Fibroblast of villous mesenchyme (primary cell): Measurements from ENCODE around the gene TSPAN11. TPM values are rescaled to one million over a fixed set of nuclear protein-coding genes. Genes with fewer than 3 reads are reported as not detected.

Source experiments
- DNase-seq: peaks from one replicate; pipeline ENCODE4 v3.0.0-alpha.2; 2010; ENCODE audit warnings: low read depth
- H3K4me3 ChIP-seq: 2 replicates; pipeline ENCODE4 v1.5.1; 2011; ENCODE audit warnings: low read depth, mild to moderate bottlenecking, low read length
- CTCF ChIP-seq: IDR thresholded peaks from 2 replicates; pipeline ENCODE4 v1.5.1; 2012; ENCODE audit warnings: low read depth, mild to moderate bottlenecking, low read length; ENCODE audit not compliant: insufficient read depth
- total RNA-seq: library from RNA; depleted of rRNA; stranded (reverse); fragments of >200 nt; gene quantifications from 2 replicates; pipeline ENCODE4 v1.2.3, GENCODE V29; 2012

Gene TSPAN11
- total RNA-seq, 1 donor = 0.43 TPM

GRCh38 chr12:30990316-30990715 is 63.8 kb downstream of the TSPAN11 start:
- no peak for DNase-seq
- H3K4me3 ChIP-seq = no peak overlapping the region
- TF ChIP-seq CTCF = no peak

GRCh38 chr12:30990776-30991175 is 64.2 kb downstream of the TSPAN11 start:
- DNase-seq = no peak
- no peak overlapping the region for H3K4me3 ChIP-seq
- TF ChIP-seq CTCF = no peak

GRCh38 chr12:30991466-30991865 is 64.9 kb downstream of the TSPAN11 start:
- DNase-seq = no peak
- H3K4me3 ChIP-seq = no peak overlapping the region
- TF ChIP-seq CTCF = no peak

GRCh38 chr12:30992381-30992780 is 65.8 kb downstream of the TSPAN11 start:
- no peak for TF ChIP-seq CTCF
- H3K4me3 ChIP-seq = no peak overlapping the region
- no peak for DNase-seq

GRCh38 chr12:30993766-30994165 is 67.2 kb downstream of the TSPAN11 start:
- no peak for DNase-seq
- no peak overlapping the region for H3K4me3 ChIP-seq
- no peak for TF ChIP-seq CTCF

- no peak overlapping the region for H3K4me3 ChIP-seq
- DNase-seq = no peak
- TF ChIP-seq CTCF = no peak
Measured at GRCh38 chr12:30994274-30994673, 67.7 kb downstream of the TSPAN11 start.

- H3K4me3 ChIP-seq = no peak overlapping the region
- DNase-seq = peak; percentile 87
- no peak for TF ChIP-seq CTCF
Measured at GRCh38 chr12:30996255-30996654, 69.7 kb downstream of the TSPAN11 start.
